ENCODE data around the gene CYFIP2. TPM values are rescaled to one million over a fixed set of nuclear protein-coding genes. Genes with fewer than 3 reads are reported as not detected.

Gene CYFIP2
- total and polyA plus RNA-seq, 2 experiments from 2014 or later: 24.8 to 30.2 TPM

DNA sequence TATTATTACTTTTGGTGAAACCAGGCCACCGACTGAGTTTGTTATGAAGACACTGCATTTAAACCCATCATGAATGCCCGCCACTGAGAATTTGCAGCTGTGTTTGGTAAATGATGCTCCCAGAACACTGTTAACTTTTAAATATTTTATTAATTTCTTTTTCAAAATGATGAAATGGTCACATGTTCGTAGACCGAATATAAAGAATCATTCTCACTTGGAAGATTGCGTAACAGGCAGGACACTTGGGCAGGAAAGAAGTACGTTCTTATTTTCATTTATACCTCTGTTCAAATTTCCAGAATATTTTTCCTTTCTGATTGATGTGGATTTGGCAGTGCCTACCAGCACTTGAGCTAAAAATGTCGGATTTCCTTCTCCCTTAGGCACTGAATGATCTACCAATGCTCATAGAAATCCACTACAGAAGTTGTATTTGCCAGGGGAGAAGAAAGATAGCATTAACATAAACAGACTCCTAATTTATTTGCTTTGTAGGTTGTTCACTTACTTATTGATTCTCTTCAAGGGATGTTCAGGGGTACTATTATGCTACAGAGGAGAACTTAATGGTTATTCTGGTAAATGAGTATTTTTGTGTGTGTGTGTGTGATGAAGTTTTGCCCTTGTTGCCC lies 13.8 kb downstream of the CYFIP2 start:
- H3K9me3 ChIP-seq (ENCODE audit: low read depth): no peaks in the 10 kb centered on the region
- DNase-seq (ENCODE audit: low spot score): no peak
- no peaks in the 10 kb centered on the region for H3K36me3 ChIP-seq (replicated peaks; ENCODE audit: insufficient read depth, low read depth)
- no peak for TF ChIP-seq EZH2 (IDR thresholded peaks at IDR 0.05; ENCODE audit: borderline replicate concordance)
- TF ChIP-seq EZH2phosphoT487 (IDR thresholded peaks at IDR 0.05; ENCODE audit: low read depth, severe bottlenecking, unreplicated experiment): no peak
- TF ChIP-seq, protein P1, sequence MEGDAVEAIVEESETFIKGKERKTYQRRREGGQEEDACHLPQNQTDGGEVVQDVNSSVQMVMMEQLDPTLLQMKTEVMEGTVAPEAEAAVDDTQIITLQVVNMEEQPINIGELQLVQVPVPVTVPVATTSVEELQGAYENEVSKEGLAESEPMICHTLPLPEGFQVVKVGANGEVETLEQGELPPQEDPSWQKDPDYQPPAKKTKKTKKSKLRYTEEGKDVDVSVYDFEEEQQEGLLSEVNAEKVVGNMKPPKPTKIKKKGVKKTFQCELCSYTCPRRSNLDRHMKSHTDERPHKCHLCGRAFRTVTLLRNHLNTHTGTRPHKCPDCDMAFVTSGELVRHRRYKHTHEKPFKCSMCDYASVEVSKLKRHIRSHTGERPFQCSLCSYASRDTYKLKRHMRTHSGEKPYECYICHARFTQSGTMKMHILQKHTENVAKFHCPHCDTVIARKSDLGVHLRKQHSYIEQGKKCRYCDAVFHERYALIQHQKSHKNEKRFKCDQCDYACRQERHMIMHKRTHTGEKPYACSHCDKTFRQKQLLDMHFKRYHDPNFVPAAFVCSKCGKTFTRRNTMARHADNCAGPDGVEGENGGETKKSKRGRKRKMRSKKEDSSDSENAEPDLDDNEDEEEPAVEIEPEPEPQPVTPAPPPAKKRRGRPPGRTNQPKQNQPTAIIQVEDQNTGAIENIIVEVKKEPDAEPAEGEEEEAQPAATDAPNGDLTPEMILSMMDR (IDR thresholded peaks at IDR 0.05; ENCODE audit: poor library complexity): no peak
- no peaks in the 10 kb centered on the region for H3K27me3 ChIP-seq
- no peaks in the 10 kb centered on the region for H3K9me2 ChIP-seq (replicated peaks; ENCODE audit: insufficient read depth)
- H3K79me2 ChIP-seq: peaks cover 15% of the 10 kb centered on the region
- H2AFZ ChIP-seq: no peak overlapping the region
- no peaks in the 10 kb centered on the region for H4K20me1 ChIP-seq (ENCODE audit: insufficient read depth, poor library complexity, severe bottlenecking)
- WGBS (ENCODE audit: low lambda C conversion rate, missing lambda C conversion rate): 83% methylated on average over 7 of the region's 7 CpGs
- H3K4me1 ChIP-seq (ENCODE audit: insufficient read depth): no peaks in the 10 kb centered on the region
- no peak overlapping the region for H3K27ac ChIP-seq
- H3K4me3 ChIP-seq: no peak overlapping the region
- H3K4me2 ChIP-seq: no peak overlapping the region

DNA sequence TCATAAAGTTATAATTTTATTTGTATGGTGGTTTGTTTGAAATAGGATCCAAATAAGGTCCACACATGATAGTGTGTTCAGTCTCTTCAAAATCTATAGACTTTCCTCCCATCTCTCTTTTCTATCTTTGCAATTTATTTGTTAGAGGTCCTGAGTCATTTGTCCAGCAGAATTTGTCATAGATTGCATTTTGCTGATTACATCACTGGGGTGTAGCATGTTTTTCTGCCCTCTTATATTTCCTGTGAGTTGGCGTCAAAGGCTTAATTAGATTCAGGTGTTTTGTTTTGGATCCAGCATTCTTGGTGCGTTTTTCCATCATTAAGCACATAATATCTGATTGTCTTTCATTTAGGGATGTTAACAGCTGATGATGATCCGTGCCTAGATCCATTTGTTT lies 15.0 kb downstream of the CYFIP2 start:
- Histone ChIP-seq H3K4me3 (no peak overlapping the region), H3K27ac (no peak overlapping the region), H3K27me3 (no peaks in the 10 kb centered on the region), H2AFZ (no peak overlapping the region), H4K20me1 (ENCODE audit: insufficient read depth, poor library complexity, severe bottlenecking) (no peaks in the 10 kb centered on the region), H3K36me3 (replicated peaks; ENCODE audit: insufficient read depth, low read depth) (no peaks in the 10 kb centered on the region), H3K9me2 (replicated peaks; ENCODE audit: insufficient read depth) (no peaks in the 10 kb centered on the region), H3K4me1 (ENCODE audit: insufficient read depth) (no peaks in the 10 kb centered on the region), H3K4me2 (no peak overlapping the region), H3K9me3 (ENCODE audit: low read depth) (no peaks in the 10 kb centered on the region), H3K79me2 (peaks cover 11% of the 10 kb centered on the region)
- no peak for DNase-seq (ENCODE audit: low spot score)
- TF ChIP-seq, protein P1 (IDR thresholded peaks at IDR 0.05; ENCODE audit: poor library complexity): no peak
- no peak for TF ChIP-seq EZH2 (IDR thresholded peaks at IDR 0.05; ENCODE audit: borderline replicate concordance)
- TF ChIP-seq EZH2phosphoT487 (IDR thresholded peaks at IDR 0.05; ENCODE audit: low read depth, severe bottlenecking, unreplicated experiment): no peak
- 76% methylated on average over 3 of the region's 3 CpGs for WGBS (ENCODE audit: low lambda C conversion rate, missing lambda C conversion rate)

DNA sequence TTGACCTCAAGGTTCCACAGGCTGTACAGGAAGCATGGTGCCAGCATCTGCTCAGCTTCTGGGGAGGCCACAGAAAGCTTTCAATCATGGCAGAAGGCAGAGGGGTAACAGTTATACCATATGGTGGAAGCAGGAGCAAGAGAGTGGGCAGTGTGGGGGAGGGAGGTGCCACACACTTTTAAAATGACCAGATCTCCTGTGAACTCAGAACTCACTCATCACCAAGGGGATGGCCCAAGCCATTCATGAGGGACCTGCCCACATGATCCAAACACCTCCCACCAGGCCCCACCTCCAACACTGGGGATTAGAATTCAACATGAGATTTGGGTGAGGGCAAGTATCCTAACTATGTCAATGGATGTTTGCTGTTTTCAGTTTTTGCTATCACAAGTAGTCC lies 16.2 kb downstream of the CYFIP2 start:
- H3K79me2 ChIP-seq: peaks cover 9% of the 10 kb centered on the region

More for the DNA sequence above, 16.2 kb downstream of the CYFIP2 start:
- TF ChIP-seq, protein P1 (IDR thresholded peaks at IDR 0.05; ENCODE audit: poor library complexity): no peak
- no peak for TF ChIP-seq EZH2 (IDR thresholded peaks at IDR 0.05; ENCODE audit: borderline replicate concordance)
- TF ChIP-seq EZH2phosphoT487 (IDR thresholded peaks at IDR 0.05; ENCODE audit: low read depth, severe bottlenecking, unreplicated experiment): no peak
- Histone ChIP-seq H4K20me1 (ENCODE audit: insufficient read depth, poor library complexity, severe bottlenecking) (no peaks in the 10 kb centered on the region), H3K9me3 (ENCODE audit: low read depth) (no peaks in the 10 kb centered on the region), H3K27me3 (no peaks in the 10 kb centered on the region), H3K4me3 (no peak overlapping the region), H3K36me3 (replicated peaks; ENCODE audit: insufficient read depth, low read depth) (no peaks in the 10 kb centered on the region), H2AFZ (no peak overlapping the region), H3K27ac (no peak overlapping the region), H3K4me1 (ENCODE audit: insufficient read depth) (no peaks in the 10 kb centered on the region), H3K9me2 (replicated peaks; ENCODE audit: insufficient read depth) (no peaks in the 10 kb centered on the region), H3K4me2 (no peak overlapping the region)
- no peak for DNase-seq (ENCODE audit: low spot score)
